B cell (primary cell): ENCODE data around the gene OR1E1. TPM values are rescaled to one million over a fixed set of nuclear protein-coding genes. Genes with fewer than 3 reads are reported as not detected.

Experiments used
- polyA plus RNA-seq: library from polyadenylated mRNA; depleted of rRNA; stranded (reverse); fragments of >200 nt; gene quantifications from 2 replicates; pipeline ENCODE4 v1.2.3, GENCODE V29; 2012
- small RNA-seq: library from RNA; depleted of rRNA; stranded (forward); fragments of <200 nt; gene quantifications from one replicate; pipeline ENCODE3, GENCODE V24; 2012; ENCODE audit warnings: low replicate concordance, low read depth; ENCODE audit not compliant: insufficient read length
- total RNA-seq, 2 donors: library from RNA; stranded (reverse); fragments of 120-200 nt in 1 of 2; gene quantifications; 1 replicate in 1 of 2; 2 replicates in 1 of 2; pipeline versions ENCODE4 v1.2.3 to v1.2.4, GENCODE V29; 2013 to 2022

The OR1E1 gene
- total and polyA plus RNA-seq, 2 donors (not counting 1 experiment from before 2014, with no cell fraction given): not detected

Small RNAs within 50 kb of the gene (small RNA-seq; reads per million reads assigned to genes)
- gene OR1AC1P: not detected

Other genes starting within 250 kb of the OR1E1 start
- not detected in 2 replicates for gene OR1A2, start 200.9 kb downstream of the OR1E1 start, total RNA-seq
- gene OR1A2, start 200.9 kb downstream of the OR1E1 start, polyA plus RNA-seq: not detected in 2 replicates
- not detected in 2 replicates for gene OR1A1, start 190.7 kb downstream of the OR1E1 start, total RNA-seq
- not detected in 2 replicates for gene OR1A1, start 190.7 kb downstream of the OR1E1 start, polyA plus RNA-seq
- 0.42 and 0.44 TPM in 2 replicates for gene OR3A1, start 100.0 kb downstream of the OR1E1 start, total RNA-seq
- gene OR3A1, start 100.0 kb downstream of the OR1E1 start, polyA plus RNA-seq: 0.73 TPM in 1 of 2 replicates, not detected in the other
- gene OR3A2, start 12.1 kb downstream of the OR1E1 start, total RNA-seq: 1.3 and 1.9 TPM in 2 replicates
- 0.37 TPM in 1 of 2 replicates, not detected in the other for gene OR3A2, start 12.1 kb downstream of the OR1E1 start, polyA plus RNA-seq
- not detected in 2 replicates for gene OR3A3, start 13.0 kb upstream of the OR1E1 start, total RNA-seq
- not detected in 2 replicates for gene OR3A3, start 13.0 kb upstream of the OR1E1 start, polyA plus RNA-seq
- gene OR1E2, start 35.4 kb upstream of the OR1E1 start, total RNA-seq: not detected in 2 replicates
- not detected in 2 replicates for gene OR1E2, start 35.4 kb upstream of the OR1E1 start, polyA plus RNA-seq
- gene SPATA22, start 73.4 kb upstream of the OR1E1 start, total RNA-seq: 0.54 TPM in 1 of 2 replicates, not detected in the other
- gene SPATA22, start 73.4 kb upstream of the OR1E1 start, polyA plus RNA-seq: 0.43 TPM in 1 of 2 replicates, not detected in the other
- gene ASPA, start 77.6 kb upstream of the OR1E1 start, total RNA-seq: not detected in 2 replicates
- gene ASPA, start 77.6 kb upstream of the OR1E1 start, polyA plus RNA-seq: not detected in 2 replicates
- gene TRPV3, start 159.4 kb upstream of the OR1E1 start, total RNA-seq: 17.9 and 18.2 TPM in 2 replicates
- gene TRPV3, start 159.4 kb upstream of the OR1E1 start, polyA plus RNA-seq: 1.3 and 1.6 TPM in 2 replicates
- gene TRPV1, start 211.0 kb upstream of the OR1E1 start, total RNA-seq: 9.3 and 10.2 TPM in 2 replicates
- gene TRPV1, start 211.0 kb upstream of the OR1E1 start, polyA plus RNA-seq: 5.0 and 5.7 TPM in 2 replicates
- gene SHPK, start 237.8 kb upstream of the OR1E1 start, total RNA-seq: 16.1 and 17.5 TPM in 2 replicates
- 3.8 and 5.9 TPM in 2 replicates for gene SHPK, start 237.8 kb upstream of the OR1E1 start, polyA plus RNA-seq
- gene CTNS, start 238.3 kb upstream of the OR1E1 start, total RNA-seq: 23.1 and 24.7 TPM in 2 replicates
- 10.2 and 11.6 TPM in 2 replicates for gene CTNS, start 238.3 kb upstream of the OR1E1 start, polyA plus RNA-seq